GM12878 (cell line): ENCODE results near the gene TSPAN5. TPM values are rescaled to one million over a fixed set of nuclear protein-coding genes. Genes with fewer than 3 reads are reported as not detected.

ENCODE experiments used
- ATAC-seq: fragments of 200-7000 bp; cut with Tn5 transposase; 3 replicates; pipeline ENCODE4 v1.9.1; 2020; ENCODE audit warnings: mild to moderate bottlenecking, moderate library complexity
- BruUV-seq: library from RNA; stranded (reverse); fragments of 400-500 nt; replicated peaks from 2 replicates; lab custom pipeline; 2021; lab: Mats Ljungman, UMichigan
- CTCF ChIA-PET: fragments of 300-600 bp; sonication (Branson Sonifier 250); formaldehyde crosslinking; extraction: SDS; loops from one replicate; lab custom pipeline; 2021; ENCODE audit warnings: inconsistent platforms; lab: Yijun Ruan, JAX
- POLR2A ChIA-PET: fragments of 350-600 bp; formaldehyde crosslinking; extraction: SDS; loops from one replicate; lab custom pipeline; 2021; ENCODE audit warnings: inconsistent platforms; lab: Charles Lee
- RAD21 ChIA-PET: fragments of 300-600 bp; sonication (Branson Sonifier 250); formaldehyde crosslinking; loops from one replicate; lab custom pipeline; 2023; ENCODE audit warnings: antibody characterized with exemption; ENCODE audit not compliant: unreplicated experiment; lab: Charles Lee
- SMC1A ChIA-PET: fragments of 300-600 bp; sonication (Branson Sonifier 250); formaldehyde crosslinking; loops from one replicate; lab custom pipeline; 2023; ENCODE audit not compliant: unreplicated experiment, uncharacterized antibody; lab: Charles Lee
- DNase-seq: peaks from one replicate; pipeline ENCODE4 v3.0.0-alpha.2; 2011; ENCODE audit warnings: low read depth, low spot score
- FAIRE-seq: peaks from 3 replicates; lab custom pipeline; 2011; peaks lifted over from hg19 to GRCh38; lab: Jason Lieb, UNC
- H2AFZ ChIP-seq: 2 replicates; pipeline ENCODE4 v1.6.0; 2011; ENCODE audit warnings: low read depth, low read length, control low read depth; ENCODE audit not compliant: control insufficient read depth
- H3K27ac ChIP-seq: 2 replicates; pipeline ENCODE4 v1.5.1; 2011; ENCODE audit warnings: control low read depth; ENCODE audit not compliant: control insufficient read depth, insufficient read depth
- H3K27me3 ChIP-seq, 2 experiments: replicated peaks in 1 of 2; 2 replicates each; pipeline versions ENCODE4 v1.6.0 to v1.6.1; 2011; ENCODE audit warnings: low read length in 1 of 2; ENCODE audit not compliant: control insufficient read depth in 2 of 2, insufficient read depth in 2 of 2
- H3K36me3 ChIP-seq, 2 experiments: 2 replicates each; pipeline ENCODE4 v1.5.1; 2011; ENCODE audit warnings: low read length in 1 of 2; ENCODE audit not compliant: control insufficient read depth in 2 of 2, insufficient read depth in 2 of 2
- H3K4me1 ChIP-seq: 2 replicates; pipeline ENCODE4 v1.6.1; 2011; ENCODE audit warnings: mild to moderate bottlenecking, low read length, moderate library complexity, mixed read lengths; ENCODE audit not compliant: control insufficient read depth, insufficient read depth
- H3K4me2 ChIP-seq: 2 replicates; pipeline ENCODE4 v1.6.0; 2011; ENCODE audit warnings: control low read depth; ENCODE audit not compliant: control insufficient read depth, insufficient read depth
- H3K4me3 ChIP-seq: fragments of 200-600 bp; sonication (generic); 2 replicates; pipeline ENCODE4 v1.5.1; 2016
- H3K79me2 ChIP-seq: 2 replicates; pipeline ENCODE4 v1.6.0; 2011; ENCODE audit warnings: low read length; ENCODE audit not compliant: control insufficient read depth, insufficient read depth
- H3K9ac ChIP-seq: 2 replicates; pipeline ENCODE4 v1.8.0; 2011; ENCODE audit warnings: low read length, control low read depth, mixed read lengths; ENCODE audit not compliant: control insufficient read depth, insufficient read depth
- H3K9me3 ChIP-seq: replicated peaks from 3 replicates; pipeline ENCODE4 v1.5.1; 2011; ENCODE audit warnings: mild to moderate bottlenecking, low read length; ENCODE audit not compliant: control insufficient read depth, insufficient read depth
- H4K20me1 ChIP-seq: 2 replicates; pipeline ENCODE4 v1.6.0; 2011; ENCODE audit not compliant: control insufficient read depth, insufficient read depth
- BRCA1 ChIP-seq: IDR thresholded peaks from 2 replicates; pipeline ENCODE4 v1.6.1; 2011; ENCODE audit warnings: low read depth, low read length, improper control_type of control experiment
- CHD1 ChIP-seq: IDR thresholded peaks from 2 replicates; pipeline ENCODE4 v1.6.1; 2012; ENCODE audit warnings: low read depth, low read length, improper control_type of control experiment
- EED ChIP-seq: sonication (generic); IDR thresholded peaks from 2 replicates; pipeline ENCODE4 v1.6.1; 2016; ENCODE audit warnings: antibody characterized with exemption, low read depth
- HDGF ChIP-seq: fragments of 450-650 bp; IDR thresholded peaks from 2 replicates; pipeline ENCODE4 v1.6.1; 2016; ENCODE audit warnings: antibody characterized with exemption
- HSF1 ChIP-seq: fragments of 150-350 bp; IDR thresholded peaks from 2 replicates; pipeline ENCODE4 v1.6.1; 2014; ENCODE audit warnings: mild to moderate bottlenecking, low read depth, low read length
- KAT2A ChIP-seq: conservative IDR thresholded peaks from 2 replicates; pipeline ENCODE4 v1.6.1; 2011; ENCODE audit warnings: low read depth, low read length; ENCODE audit not compliant: control insufficient read depth
- MXI1 ChIP-seq: fragments of 150-350 bp; IDR thresholded peaks from 2 replicates; pipeline ENCODE4 v1.6.1; 2011; ENCODE audit warnings: low read depth, mild to moderate bottlenecking, inconsistent platforms, low read length, improper control_type of control experiment
- NBN ChIP-seq: fragments of 450-650 bp; IDR thresholded peaks from 2 replicates; pipeline ENCODE4 v1.6.1; 2016
- NR2F1 ChIP-seq: fragments of 450-650 bp; conservative IDR thresholded peaks from 2 replicates; pipeline ENCODE4 v1.6.1; 2017; ENCODE audit warnings: mild to moderate bottlenecking
- POU2F2 ChIP-seq: IDR thresholded peaks from 3 replicates; pipeline ENCODE4 v1.6.1; 2011; ENCODE audit warnings: low read depth, mild to moderate bottlenecking, low read length, borderline replicate concordance
- RBBP5 ChIP-seq: fragments of 200-600 bp; sonication (generic); conservative IDR thresholded peaks from 2 replicates; pipeline ENCODE4 v1.6.1; 2016
- RCOR1 ChIP-seq: conservative IDR thresholded peaks from 2 replicates; pipeline ENCODE4 v1.6.1; 2012; ENCODE audit warnings: low read depth, low read length, improper control_type of control experiment
- REST ChIP-seq: IDR thresholded peaks from 2 replicates; pipeline ENCODE4 v1.6.1; 2012; ENCODE audit warnings: mild to moderate bottlenecking, low read depth, low read length
- TCF12 ChIP-seq: IDR thresholded peaks from 2 replicates; pipeline ENCODE4 v1.6.1; 2011; ENCODE audit warnings: low read depth, mild to moderate bottlenecking, low read length
- ZNF687 ChIP-seq: fragments of 450-650 bp; IDR thresholded peaks from 2 replicates; pipeline ENCODE4 v1.6.1; 2017; ENCODE audit warnings: mild to moderate bottlenecking, moderate library complexity
- ZSCAN29 ChIP-seq: fragments of 450-650 bp; IDR thresholded peaks from 2 replicates; pipeline ENCODE4 v1.6.1; 2017; ENCODE audit warnings: mild to moderate bottlenecking, moderate library complexity
- WGBS: methylation state at CpG from one replicate; pipeline ENCODE4 v1.1.6; 2016; ENCODE audit warnings: low lambda C conversion rate; ENCODE audit not compliant: insufficient replicate concordance, insufficient coverage; ENCODE audit errors: missing lambda C conversion rate; 5-methylcytosine and 5-hydroxymethylcytosine counted together
- in situ Hi-C: fragments of 300-500 bp; cut with MboI; formaldehyde crosslinking; loops from 9 replicates; pipeline ENCODE4 v1.14.3; 2018; ENCODE audit warnings: mixed read lengths
- intact Hi-C: fragments of 100-400 bp; cut with micrococcal nuclease; formaldehyde crosslinking; loops from one replicate; pipeline ENCODE4 v1.14.2; 2022; ENCODE audit not compliant: unreplicated experiment
- polyA plus RNA-seq, 11 experiments: library from polyadenylated mRNA; depleted of rRNA in 4 of 11; unstranded in 6 of 11; stranded (reverse) in 5 of 11; fragments of >200 nt; fragmentation: Nextera tagmentation in 4 of 11; fragmentation: Illumina TruSeq in 1 of 11; extraction: Ambion mirVana in 4 of 11; extraction: Trizol in 1 of 11; gene quantifications; 1 replicate in 1 of 11; 2 replicates in 10 of 11; pipeline versions ENCODE4 v1.2.1 to v1.2.3, GENCODE V29; 2011 to 2016; ENCODE audit warnings: inconsistent platforms in 2 of 11, missing spikeins in 2 of 11, low read depth in 1 of 11
- total RNA-seq, 4 experiments: library from RNA; depleted of rRNA in 3 of 4; stranded (reverse); fragments of >200 nt in 3 of 4; fragmentation: Illumina TruSeq in 1 of 4; extraction: Trizol in 1 of 4; gene quantifications; 2 replicates each; pipeline versions ENCODE4 v1.2.1 to v1.2.3, GENCODE V29; 2013 to 2021
- TF ChIP-seq, protein P1 (sequence below): fragments of 450-650 bp; IDR thresholded peaks from 2 replicates; pipeline ENCODE4 v1.6.1; 2016; ENCODE audit warnings: mild to moderate bottlenecking

The TSPAN5 gene
- total and polyA plus RNA-seq, 10 of the 15 experiments (the other 5 are each of a cell fraction or from before 2014, with no cell fraction given): 0.09 to 8.2 (median 0.27) TPM

DNA sequence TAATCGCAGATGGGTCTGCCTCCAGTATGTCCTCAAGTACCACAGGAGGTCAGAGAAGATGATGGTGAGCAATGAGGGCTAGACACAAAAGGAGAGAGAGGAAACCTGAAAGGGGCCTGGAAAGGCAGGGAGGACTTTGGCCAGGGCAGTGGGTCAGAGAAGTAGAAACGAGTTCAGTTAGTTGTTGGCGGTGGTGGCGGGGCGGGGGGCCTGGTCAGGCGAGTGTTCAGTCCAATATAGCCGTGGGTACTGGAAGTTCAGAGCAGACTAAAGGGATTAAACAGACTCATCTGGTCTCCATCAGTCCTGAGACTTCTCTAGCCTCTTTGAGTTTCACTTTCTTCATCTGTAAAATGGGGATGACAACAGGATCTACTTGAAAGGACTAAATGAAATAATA is 90.8 kb downstream of the TSPAN5 start:
- Histone ChIP-seq H4K20me1 (no peaks in the 10 kb centered on the region), H3K4me1 (no peaks in the 10 kb centered on the region), H3K9me3 (no peaks in the 10 kb centered on the region), H3K27ac (no peak overlapping the region), H3K4me3 (no peak overlapping the region), H3K4me2 (no peak overlapping the region), H3K27me3 (no peaks in the 10 kb centered on the region), H3K79me2 (no peaks in the 10 kb centered on the region), H3K36me3 (no peaks in the 10 kb centered on the region), H3K9ac (no peak overlapping the region), H2AFZ (no peak overlapping the region)
- FAIRE-seq (no peak), DNase-seq (no peak), ATAC-seq (no peak)
- BruUV-seq: no TSS peak
- in situ Hi-C loops (no loop called here), intact Hi-C loops (no loop called here)
- SMC1A ChIA-PET: interaction anchor here (0.6 to 1.0 kb wide), 2 partner anchors 12 to 81 kb away, joined by 3 read pairs; no protein-coding TSS in a partner anchor
- RAD21 ChIA-PET: no interaction called here
- POLR2A ChIA-PET: no interaction called here
- WGBS: 43% methylated on average over 3 of the region's 7 CpGs
- CTCF ChIA-PET: no interaction called here
- no peak for TF ChIP-seq CHD1
- no peak for TF ChIP-seq RCOR1
- no peak for TF ChIP-seq EED
- no peak for TF ChIP-seq ZNF687
- no peak for TF ChIP-seq NR2F1
- TF ChIP-seq, protein P1, sequence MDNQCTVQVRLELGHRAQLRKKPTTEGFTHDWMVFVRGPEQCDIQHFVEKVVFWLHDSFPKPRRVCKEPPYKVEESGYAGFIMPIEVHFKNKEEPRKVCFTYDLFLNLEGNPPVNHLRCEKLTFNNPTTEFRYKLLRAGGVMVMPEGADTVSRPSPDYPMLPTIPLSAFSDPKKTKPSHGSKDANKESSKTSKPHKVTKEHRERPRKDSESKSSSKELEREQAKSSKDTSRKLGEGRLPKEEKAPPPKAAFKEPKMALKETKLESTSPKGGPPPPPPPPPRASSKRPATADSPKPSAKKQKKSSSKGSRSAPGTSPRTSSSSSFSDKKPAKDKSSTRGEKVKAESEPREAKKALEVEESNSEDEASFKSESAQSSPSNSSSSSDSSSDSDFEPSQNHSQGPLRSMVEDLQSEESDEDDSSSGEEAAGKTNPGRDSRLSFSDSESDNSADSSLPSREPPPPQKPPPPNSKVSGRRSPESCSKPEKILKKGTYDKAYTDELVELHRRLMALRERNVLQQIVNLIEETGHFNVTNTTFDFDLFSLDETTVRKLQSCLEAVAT: no peak
- no peak for TF ChIP-seq ZSCAN29
- TF ChIP-seq NBN: no peak
- no peak for TF ChIP-seq HDGF
- no peak for TF ChIP-seq RBBP5
- no peak for TF ChIP-seq REST
- TF ChIP-seq BRCA1: no peak
- TF ChIP-seq TCF12: no peak
- no peak for TF ChIP-seq MXI1
- TF ChIP-seq KAT2A: no peak
- TF ChIP-seq POU2F2: no peak
- TF ChIP-seq HSF1: no peak
